HL-60 (cell line): ENCODE measurements around the gene THY1.

Experiments used
- DNase-seq, 2 experiments: peaks; one replicate each; pipeline ENCODE4 v3.0.0-alpha.2; 2010 to 2020; ENCODE audit warnings: low read depth in 1 of 2, low spot score in 1 of 2
- H3K27ac ChIP-seq: fragments of 250-450 bp; sonication (Bioruptor Pico); replicated peaks from 2 replicates; pipeline ENCODE4 v1.5.1; 2020; ENCODE audit warnings: mild to moderate bottlenecking, moderate library complexity
- H3K27me3 ChIP-seq: fragments of 250-450 bp; sonication (Bioruptor Pico); 2 replicates; pipeline ENCODE4 v1.5.1; 2021; ENCODE audit warnings: mild to moderate bottlenecking, moderate library complexity; ENCODE audit not compliant: insufficient read depth, poor library complexity, severe bottlenecking
- H3K4me3 ChIP-seq: replicated peaks from 2 replicates; pipeline ENCODE4 v1.5.1; 2011; ENCODE audit warnings: mild to moderate bottlenecking, control low read depth, low read length; ENCODE audit not compliant: insufficient read depth
- GABPA ChIP-seq: IDR thresholded peaks from 2 replicates; pipeline ENCODE4 v1.6.1; 2012; ENCODE audit warnings: low read depth
- POLR2AphosphoS5 ChIP-seq: IDR thresholded peaks from 2 replicates; pipeline ENCODE4 v1.6.1; 2012; ENCODE audit warnings: low read depth
- SPI1 ChIP-seq: IDR thresholded peaks from 2 replicates; pipeline ENCODE4 v1.6.1; 2012; ENCODE audit warnings: low read depth, mild to moderate bottlenecking, borderline replicate concordance
- TF ChIP-seq, protein P1 (sequence below): IDR thresholded peaks from one replicate; pipeline ENCODE4 v1.5.1; 2011; ENCODE audit warnings: low read length, control low read depth, inconsistent platforms; ENCODE audit not compliant: insufficient read depth
- TF ChIP-seq, protein P2 (sequence below): IDR thresholded peaks from 2 replicates; pipeline ENCODE4 v1.6.1; 2012; ENCODE audit warnings: low read depth; ENCODE audit not compliant: insufficient replicate concordance

THY1 gene

DNA sequence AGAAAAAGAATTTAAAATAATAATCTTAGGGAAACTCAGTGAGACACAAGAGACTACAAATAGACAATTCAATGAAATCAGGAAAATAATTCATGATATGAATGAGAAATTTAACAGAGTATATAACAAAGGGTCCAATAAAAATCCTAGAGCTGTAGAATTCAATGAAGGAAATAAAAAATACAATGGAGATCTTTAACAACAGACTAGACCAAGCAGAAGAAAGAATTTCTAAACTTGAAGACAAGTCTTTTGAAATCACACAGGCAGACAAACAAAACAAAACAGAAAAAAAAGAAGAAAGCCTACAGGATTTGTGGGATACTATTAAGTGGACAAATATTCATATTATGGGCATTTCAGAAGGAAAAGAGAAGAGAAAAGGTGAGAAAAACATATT, 25.2 kb downstream of the THY1 start:
- TF ChIP-seq SPI1 (no peak), GABPA (no peak), POLR2AphosphoS5 (no peak)
- TF ChIP-seq, protein P1, sequence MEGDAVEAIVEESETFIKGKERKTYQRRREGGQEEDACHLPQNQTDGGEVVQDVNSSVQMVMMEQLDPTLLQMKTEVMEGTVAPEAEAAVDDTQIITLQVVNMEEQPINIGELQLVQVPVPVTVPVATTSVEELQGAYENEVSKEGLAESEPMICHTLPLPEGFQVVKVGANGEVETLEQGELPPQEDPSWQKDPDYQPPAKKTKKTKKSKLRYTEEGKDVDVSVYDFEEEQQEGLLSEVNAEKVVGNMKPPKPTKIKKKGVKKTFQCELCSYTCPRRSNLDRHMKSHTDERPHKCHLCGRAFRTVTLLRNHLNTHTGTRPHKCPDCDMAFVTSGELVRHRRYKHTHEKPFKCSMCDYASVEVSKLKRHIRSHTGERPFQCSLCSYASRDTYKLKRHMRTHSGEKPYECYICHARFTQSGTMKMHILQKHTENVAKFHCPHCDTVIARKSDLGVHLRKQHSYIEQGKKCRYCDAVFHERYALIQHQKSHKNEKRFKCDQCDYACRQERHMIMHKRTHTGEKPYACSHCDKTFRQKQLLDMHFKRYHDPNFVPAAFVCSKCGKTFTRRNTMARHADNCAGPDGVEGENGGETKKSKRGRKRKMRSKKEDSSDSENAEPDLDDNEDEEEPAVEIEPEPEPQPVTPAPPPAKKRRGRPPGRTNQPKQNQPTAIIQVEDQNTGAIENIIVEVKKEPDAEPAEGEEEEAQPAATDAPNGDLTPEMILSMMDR: no peak
- TF ChIP-seq, protein P2, sequence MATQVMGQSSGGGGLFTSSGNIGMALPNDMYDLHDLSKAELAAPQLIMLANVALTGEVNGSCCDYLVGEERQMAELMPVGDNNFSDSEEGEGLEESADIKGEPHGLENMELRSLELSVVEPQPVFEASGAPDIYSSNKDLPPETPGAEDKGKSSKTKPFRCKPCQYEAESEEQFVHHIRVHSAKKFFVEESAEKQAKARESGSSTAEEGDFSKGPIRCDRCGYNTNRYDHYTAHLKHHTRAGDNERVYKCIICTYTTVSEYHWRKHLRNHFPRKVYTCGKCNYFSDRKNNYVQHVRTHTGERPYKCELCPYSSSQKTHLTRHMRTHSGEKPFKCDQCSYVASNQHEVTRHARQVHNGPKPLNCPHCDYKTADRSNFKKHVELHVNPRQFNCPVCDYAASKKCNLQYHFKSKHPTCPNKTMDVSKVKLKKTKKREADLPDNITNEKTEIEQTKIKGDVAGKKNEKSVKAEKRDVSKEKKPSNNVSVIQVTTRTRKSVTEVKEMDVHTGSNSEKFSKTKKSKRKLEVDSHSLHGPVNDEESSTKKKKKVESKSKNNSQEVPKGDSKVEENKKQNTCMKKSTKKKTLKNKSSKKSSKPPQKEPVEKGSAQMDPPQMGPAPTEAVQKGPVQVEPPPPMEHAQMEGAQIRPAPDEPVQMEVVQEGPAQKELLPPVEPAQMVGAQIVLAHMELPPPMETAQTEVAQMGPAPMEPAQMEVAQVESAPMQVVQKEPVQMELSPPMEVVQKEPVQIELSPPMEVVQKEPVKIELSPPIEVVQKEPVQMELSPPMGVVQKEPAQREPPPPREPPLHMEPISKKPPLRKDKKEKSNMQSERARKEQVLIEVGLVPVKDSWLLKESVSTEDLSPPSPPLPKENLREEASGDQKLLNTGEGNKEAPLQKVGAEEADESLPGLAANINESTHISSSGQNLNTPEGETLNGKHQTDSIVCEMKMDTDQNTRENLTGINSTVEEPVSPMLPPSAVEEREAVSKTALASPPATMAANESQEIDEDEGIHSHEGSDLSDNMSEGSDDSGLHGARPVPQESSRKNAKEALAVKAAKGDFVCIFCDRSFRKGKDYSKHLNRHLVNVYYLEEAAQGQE: no peak
- no peak for DNase-seq
- no peak overlapping the region for H3K4me3 ChIP-seq
- H3K27ac ChIP-seq: no peak overlapping the region
- no peaks in the 10 kb centered on the region for H3K27me3 ChIP-seq

DNA sequence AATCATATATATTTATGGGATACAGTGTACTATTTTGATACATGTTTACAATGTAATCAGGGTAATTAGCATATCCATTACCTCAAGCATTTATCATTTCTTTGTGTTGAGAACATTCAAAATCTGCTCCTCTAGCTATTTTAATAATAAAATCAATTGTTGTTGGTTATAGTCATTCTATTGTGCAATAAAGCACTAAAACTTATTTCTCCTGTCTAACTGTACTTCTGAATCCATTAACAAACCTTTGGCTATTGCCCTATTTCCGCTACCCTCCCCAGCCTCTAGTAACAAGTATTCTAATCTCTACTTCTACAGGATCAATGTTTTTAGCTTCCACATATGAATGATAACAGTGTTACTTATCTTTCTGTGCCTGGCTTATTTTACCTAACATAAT, 26.1 kb downstream of the THY1 start:
- DNase-seq: no peak
- no peak overlapping the region for H3K4me3 ChIP-seq
- H3K27ac ChIP-seq: no peak overlapping the region
- TF ChIP-seq, protein P1: no peak
- TF ChIP-seq POLR2AphosphoS5 (no peak), GABPA (no peak), SPI1 (no peak)
- TF ChIP-seq, protein P2: no peak
- no peaks in the 10 kb centered on the region for H3K27me3 ChIP-seq

DNA sequence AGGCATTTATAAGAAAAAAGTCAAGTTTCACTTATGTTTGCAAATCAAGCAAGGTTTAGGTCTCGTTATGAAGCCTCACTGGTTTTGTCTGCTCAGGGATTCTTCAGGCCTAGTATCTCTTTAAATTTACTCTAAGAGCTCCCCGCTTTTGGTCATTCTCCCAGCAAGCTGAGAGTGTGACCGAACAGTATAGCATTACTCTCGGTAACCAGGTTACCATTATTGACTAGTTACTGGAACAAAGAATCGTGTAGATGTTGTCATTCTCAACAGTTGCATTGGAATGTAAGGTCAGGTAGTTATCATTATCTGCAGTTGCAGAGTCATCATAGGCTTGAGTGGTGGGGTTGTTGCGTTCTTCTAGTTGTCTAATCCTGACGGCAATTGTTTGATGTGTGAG, 31.7 kb downstream of the THY1 start:
- Histone ChIP-seq H3K4me3 (no peak overlapping the region), H3K27ac (no peak overlapping the region), H3K27me3 (no peaks in the 10 kb centered on the region)
- no peak for DNase-seq
- no peak for TF ChIP-seq SPI1
- TF ChIP-seq, protein P2: no peak
- no peak for TF ChIP-seq GABPA
- TF ChIP-seq, protein P1: no peak
- no peak for TF ChIP-seq POLR2AphosphoS5
